WTC11 (cell line): Measurements from ENCODE around the gene AGPAT4.

Source experiments
- ATF6 ChIP-seq: sonication (generic); formaldehyde crosslinking; IDR thresholded peaks from 2 replicates; pipeline ENCODE4 v1.8.1; 2023; ENCODE audit warnings: mild to moderate bottlenecking, missing genetic modification reagents
- CTCF ChIP-seq: fragments of 200-600 bp; IDR thresholded peaks from 2 replicates; pipeline ENCODE4 v1.8.0; 2022; ENCODE audit warnings: antibody characterized with exemption
- ETV6 ChIP-seq: sonication (generic); formaldehyde crosslinking; IDR thresholded peaks from 2 replicates; pipeline ENCODE4 v1.8.1; 2022; ENCODE audit warnings: mild to moderate bottlenecking, missing genetic modification reagents
- FOXP4 ChIP-seq: sonication (generic); formaldehyde crosslinking; IDR thresholded peaks from 2 replicates; pipeline ENCODE4 v1.8.0; 2022; ENCODE audit warnings: mild to moderate bottlenecking, missing genetic modification reagents
- MYBL2 ChIP-seq: sonication (generic); formaldehyde crosslinking; IDR thresholded peaks from 2 replicates; pipeline ENCODE4 v1.8.1; 2023; ENCODE audit warnings: mild to moderate bottlenecking, moderate library complexity, missing genetic modification reagents
- NR1H2 ChIP-seq: sonication (generic); formaldehyde crosslinking; IDR thresholded peaks from 2 replicates; pipeline ENCODE4 v1.9.0; 2021; ENCODE audit warnings: mild to moderate bottlenecking, moderate library complexity, missing genetic modification reagents
- SMAD3 ChIP-seq: sonication (generic); formaldehyde crosslinking; IDR thresholded peaks from 2 replicates; pipeline ENCODE4 v1.8.0; 2022; ENCODE audit warnings: missing genetic modification reagents, mild to moderate bottlenecking, borderline replicate concordance
- SP1 ChIP-seq: sonication (generic); formaldehyde crosslinking; conservative IDR thresholded peaks from 2 replicates; pipeline ENCODE4 v1.8.1; 2022; ENCODE audit warnings: missing genetic modification reagents
- STAT6 ChIP-seq: sonication (generic); formaldehyde crosslinking; conservative IDR thresholded peaks from 2 replicates; pipeline ENCODE4 v1.8.1; 2023; ENCODE audit warnings: mild to moderate bottlenecking, low read depth, missing genetic modification reagents, moderate library complexity
- ZMAT4 ChIP-seq: fragments of 250-450 bp; sonication (Bioruptor Pico); IDR thresholded peaks from 2 replicates; pipeline ENCODE4 v1.9.0; 2021; ENCODE audit warnings: mild to moderate bottlenecking
- ZNF138 ChIP-seq: sonication (generic); formaldehyde crosslinking; conservative IDR thresholded peaks from 2 replicates; pipeline ENCODE4 v1.8.1; 2022; ENCODE audit warnings: mild to moderate bottlenecking, moderate library complexity, missing genetic modification reagents

- TF ChIP-seq ZMAT4 (CRISPR knock-in tag), result no peak
- no peak for TF ChIP-seq NR1H2
- TF ChIP-seq FOXP4, result no peak
- no peak for TF ChIP-seq ZNF138
- no peak for TF ChIP-seq SP1 (CRISPR knock-in tag)
- TF ChIP-seq ATF6 (CRISPR knock-in tag), result no peak
- no peak for TF ChIP-seq CTCF
- no peak for TF ChIP-seq SMAD3 (CRISPR knock-in tag)
- TF ChIP-seq ETV6 (CRISPR knock-in tag), result no peak
- no peak for TF ChIP-seq STAT6 (CRISPR knock-in tag)
- TF ChIP-seq MYBL2, result no peak
Observed at GRCh38 chr6:161191671-161192070, 82.2 kb downstream of the AGPAT4 start.
